ENCODE data around the gene GBP4.

DNA sequence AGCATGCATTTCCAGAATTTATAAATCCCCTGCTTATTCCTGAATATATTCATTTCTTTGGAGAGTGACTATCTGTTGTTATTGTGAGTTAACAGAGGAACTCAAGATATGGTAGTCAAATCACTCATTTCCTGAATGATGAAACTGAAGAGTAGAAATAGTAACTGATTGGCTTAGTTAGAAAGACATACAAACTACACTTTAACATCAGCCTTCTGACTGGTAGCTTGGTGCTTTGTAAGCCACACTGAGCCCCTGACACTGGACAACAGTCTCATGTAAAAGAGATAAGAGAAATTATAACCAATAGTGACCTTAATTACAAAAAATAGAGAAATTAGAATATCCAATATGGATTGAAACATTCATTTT is 27.7 kb downstream of the GBP4 start:
- TF ChIP-seq, protein P1, sequence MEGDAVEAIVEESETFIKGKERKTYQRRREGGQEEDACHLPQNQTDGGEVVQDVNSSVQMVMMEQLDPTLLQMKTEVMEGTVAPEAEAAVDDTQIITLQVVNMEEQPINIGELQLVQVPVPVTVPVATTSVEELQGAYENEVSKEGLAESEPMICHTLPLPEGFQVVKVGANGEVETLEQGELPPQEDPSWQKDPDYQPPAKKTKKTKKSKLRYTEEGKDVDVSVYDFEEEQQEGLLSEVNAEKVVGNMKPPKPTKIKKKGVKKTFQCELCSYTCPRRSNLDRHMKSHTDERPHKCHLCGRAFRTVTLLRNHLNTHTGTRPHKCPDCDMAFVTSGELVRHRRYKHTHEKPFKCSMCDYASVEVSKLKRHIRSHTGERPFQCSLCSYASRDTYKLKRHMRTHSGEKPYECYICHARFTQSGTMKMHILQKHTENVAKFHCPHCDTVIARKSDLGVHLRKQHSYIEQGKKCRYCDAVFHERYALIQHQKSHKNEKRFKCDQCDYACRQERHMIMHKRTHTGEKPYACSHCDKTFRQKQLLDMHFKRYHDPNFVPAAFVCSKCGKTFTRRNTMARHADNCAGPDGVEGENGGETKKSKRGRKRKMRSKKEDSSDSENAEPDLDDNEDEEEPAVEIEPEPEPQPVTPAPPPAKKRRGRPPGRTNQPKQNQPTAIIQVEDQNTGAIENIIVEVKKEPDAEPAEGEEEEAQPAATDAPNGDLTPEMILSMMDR (IDR thresholded peaks at IDR 0.05) = no peak
- TF ChIP-seq POLR2A (IDR thresholded peaks at IDR 0.05) (no peak), POLR2AphosphoS5 (IDR thresholded peaks at IDR 0.05) (no peak)

Data from breast epithelium (tissue), 3 donors.